CD4-positive, alpha-beta T cell treated with Interleukin-17A for 4 hours (primary cell): Measurements from ENCODE around the gene MRPL55.

Experiments
- DNase-seq: peaks from one replicate; pipeline ENCODE4 v3.0.0-alpha.2; 2020; ENCODE audit warnings: mixed read lengths

Gene MRPL55

GRCh38 chr1:228083871-228084278, 25.2 kb downstream of the MRPL55 start:
- DNase-seq = no peak

DNA sequence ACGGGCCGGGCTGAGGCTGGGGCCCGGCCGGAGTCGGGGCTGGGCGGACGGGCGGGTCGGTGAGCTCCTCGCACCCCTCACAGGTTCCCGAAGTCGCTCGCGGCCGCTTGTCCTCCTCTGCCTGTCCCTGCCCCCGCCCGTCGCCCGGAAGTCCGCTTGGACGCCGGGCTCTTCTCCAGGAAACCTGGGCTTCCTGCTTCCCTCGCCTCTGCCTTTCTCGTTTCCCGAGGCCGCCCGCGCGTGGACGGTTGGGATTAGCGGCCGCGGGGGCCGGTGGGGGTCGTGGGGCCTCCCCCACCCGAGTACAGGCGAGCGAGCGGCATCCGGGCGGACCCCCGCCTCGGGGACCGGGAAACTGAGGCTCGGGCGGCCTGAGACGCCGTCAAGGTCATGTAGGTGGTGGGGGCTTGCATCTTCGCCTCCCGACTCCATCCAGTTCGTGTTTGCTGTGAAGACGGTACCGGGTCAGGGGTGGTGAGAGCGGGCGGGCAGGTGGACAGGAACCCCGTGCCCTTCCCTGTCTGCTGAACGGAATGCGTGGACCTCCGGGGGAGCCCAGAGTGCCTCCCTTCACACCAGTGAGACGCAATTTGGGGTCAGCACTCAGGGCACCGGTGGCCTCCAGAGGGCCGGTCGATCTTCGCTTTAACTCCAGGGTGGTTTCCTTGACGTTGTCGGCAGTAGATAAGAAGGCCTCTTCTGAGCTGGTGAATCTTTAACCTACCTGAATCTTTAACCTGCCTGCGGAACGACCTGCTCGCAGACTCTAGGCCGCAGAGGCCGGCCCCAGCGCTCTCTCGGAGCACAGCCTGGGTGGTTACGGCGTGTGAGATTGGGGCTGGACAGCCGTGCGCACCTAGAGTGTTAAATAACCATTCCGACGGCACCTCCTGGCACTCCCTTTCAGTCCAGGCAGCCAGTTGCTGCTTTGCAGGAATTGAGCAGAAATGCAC, 25.9 kb downstream of the MRPL55 start:
- DNase-seq = peak; percentile 48

GRCh38 chr1:228082214-228082917, 26.7 kb downstream of the MRPL55 start, which contains the start of gene ARF1:
TSS of gene ARF1 (plus strand) at chr1:228082708. CDS start at chr1:228097115, 14,407 bp downstream.
- peak; percentile 93 for DNase-seq

DNA sequence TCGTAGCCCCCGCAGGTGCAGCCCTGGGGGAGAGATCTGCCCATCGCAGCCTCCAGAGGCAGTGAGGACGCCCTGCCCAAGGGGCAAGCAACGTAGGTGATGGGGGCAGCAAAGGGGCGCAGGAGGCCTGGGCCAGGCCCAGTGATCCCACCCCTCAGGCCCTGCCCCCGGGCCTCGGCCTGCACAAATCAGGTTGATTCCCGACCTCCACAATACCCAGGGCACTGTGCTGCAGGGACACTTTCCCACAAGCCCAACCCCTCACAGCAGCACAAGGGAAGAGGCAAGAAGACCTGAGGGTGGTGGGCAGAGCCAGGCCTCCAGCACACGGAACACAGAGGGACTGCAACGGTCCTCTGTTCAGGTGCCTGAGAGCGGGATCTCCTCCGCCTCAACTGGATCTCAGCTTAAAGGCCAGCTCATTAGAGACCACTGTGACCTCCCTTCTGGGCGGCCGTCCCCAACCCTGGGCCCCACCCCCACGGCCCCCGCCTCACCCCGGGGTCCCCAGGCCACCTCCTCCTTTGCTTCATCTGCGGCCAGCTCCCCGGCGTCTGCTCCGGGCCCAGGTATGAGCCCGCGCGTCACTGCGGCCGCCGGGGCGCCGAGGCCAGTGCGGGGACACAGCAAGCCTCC, 27.4 kb downstream of the MRPL55 start:
- no peak for DNase-seq

- no peak for DNase-seq
These were observed 28.0 kb downstream of the MRPL55 start for GRCh38 chr1:228081144-228081543.

- DNase-seq = no peak
These were observed 29.4 kb downstream of the MRPL55 start for GRCh38 chr1:228079601-228080263.

GRCh38 chr1:228079013-228079412, 30.1 kb downstream of the MRPL55 start:
- DNase-seq = no peak

DNA sequence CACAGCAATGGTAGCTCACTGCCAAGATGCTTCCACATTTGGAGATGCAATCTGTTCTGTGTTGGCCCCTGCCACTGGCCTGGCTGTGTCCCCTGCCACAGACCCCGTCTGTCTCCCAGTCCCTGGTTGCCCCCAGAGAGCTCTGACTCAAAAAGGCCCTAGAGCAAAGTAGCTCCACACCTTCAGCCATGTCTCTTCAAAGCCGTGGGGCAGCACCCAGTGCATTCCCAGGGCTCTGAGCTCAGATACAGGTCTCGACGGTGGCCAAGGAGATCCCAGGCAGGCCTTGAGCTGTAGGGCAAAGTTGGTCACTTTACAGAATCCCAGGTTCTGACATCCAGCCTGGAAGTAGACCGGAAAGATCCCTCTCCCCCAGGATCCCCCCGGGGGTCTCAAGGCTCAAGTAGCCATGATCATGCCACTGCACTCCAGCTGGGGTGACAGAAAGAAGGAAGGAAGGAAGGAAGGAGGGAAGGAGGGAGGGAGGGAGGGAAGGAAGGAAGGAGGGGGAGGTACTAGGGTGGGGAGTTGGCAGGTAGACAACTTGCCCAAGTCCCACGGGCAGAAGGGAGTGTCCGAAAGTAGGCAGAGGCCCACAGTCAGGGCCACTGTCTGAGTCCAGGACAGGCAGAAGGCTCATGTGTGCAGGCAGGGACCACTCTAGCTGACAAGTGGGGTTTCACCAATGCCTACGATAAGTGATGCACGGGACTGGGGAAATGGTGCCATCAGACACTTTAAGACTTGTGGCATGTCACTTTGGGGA, 31.4 kb downstream of the MRPL55 start:
- no peak for DNase-seq

GRCh38 chr1:228076796-228077430, 32.2 kb downstream of the MRPL55 start:
- DNase-seq = no peak

- DNase-seq = no peak
These were observed 33.3 kb downstream of the MRPL55 start for GRCh38 chr1:228075801-228076271.

GRCh38 chr1:228074954-228075730, 34.0 kb downstream of the MRPL55 start:
- no peak for DNase-seq

GRCh38 chr1:228073857-228074545, 35.1 kb downstream of the MRPL55 start:
- no peak for DNase-seq

DNA sequence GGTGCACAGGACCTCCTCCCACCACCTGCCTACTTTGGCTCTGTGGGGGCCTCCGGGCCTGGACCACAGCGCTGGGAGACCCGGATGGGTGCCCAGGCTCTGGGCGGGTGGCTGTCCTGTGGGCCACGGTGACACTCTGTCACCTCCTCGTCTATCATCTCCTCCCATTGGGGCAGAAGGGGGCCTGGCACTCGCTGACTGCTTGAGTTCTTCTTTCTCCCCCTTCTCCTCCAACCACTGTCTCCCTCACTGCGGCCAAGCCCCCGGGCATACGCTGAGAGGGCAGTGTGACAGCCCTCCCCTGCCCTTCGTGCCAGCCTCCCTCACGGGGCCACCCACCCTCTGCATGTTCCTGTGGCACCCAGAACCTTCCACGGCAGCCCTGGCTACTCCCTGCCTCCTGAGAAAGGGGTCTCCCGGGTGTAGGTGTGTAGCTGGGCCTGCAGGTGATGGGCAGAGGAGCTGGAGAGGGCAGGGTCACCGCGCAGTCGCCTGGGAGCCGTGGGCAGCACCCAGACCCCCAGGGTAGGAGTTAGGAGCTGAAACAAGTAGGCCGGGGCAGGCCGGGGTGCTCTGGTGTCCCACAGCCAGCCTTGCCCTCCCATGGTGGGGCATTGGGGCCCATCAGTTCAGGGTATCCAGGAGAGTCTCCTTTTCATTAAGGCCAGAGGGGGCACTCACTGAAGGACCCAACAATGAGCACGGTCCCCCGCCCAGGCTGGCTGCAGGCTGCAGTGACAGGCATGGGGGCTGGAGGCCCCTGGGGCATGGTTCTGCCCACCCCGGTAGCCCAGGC, 35.8 kb downstream of the MRPL55 start:
- no peak for DNase-seq

DNA sequence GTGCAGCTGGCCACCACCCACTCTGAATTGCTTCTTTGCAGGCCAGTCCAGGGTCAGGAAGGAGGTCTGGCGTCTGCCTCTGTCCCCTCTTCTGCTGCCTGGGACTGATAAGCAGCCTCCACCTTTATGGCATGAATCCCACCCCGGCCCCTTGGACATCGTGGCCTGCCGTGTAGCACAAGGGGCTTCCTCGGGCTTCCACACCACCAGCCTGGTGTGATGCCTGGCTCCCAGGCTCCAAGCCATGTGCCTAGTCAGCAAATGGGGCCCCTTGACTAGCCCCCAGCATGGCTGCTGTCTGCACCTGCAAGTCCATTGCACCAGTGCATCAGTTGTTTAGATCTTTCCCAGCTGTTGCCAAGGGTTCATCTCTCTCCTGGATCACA, 36.4 kb downstream of the MRPL55 start:
- DNase-seq = no peak

DNA sequence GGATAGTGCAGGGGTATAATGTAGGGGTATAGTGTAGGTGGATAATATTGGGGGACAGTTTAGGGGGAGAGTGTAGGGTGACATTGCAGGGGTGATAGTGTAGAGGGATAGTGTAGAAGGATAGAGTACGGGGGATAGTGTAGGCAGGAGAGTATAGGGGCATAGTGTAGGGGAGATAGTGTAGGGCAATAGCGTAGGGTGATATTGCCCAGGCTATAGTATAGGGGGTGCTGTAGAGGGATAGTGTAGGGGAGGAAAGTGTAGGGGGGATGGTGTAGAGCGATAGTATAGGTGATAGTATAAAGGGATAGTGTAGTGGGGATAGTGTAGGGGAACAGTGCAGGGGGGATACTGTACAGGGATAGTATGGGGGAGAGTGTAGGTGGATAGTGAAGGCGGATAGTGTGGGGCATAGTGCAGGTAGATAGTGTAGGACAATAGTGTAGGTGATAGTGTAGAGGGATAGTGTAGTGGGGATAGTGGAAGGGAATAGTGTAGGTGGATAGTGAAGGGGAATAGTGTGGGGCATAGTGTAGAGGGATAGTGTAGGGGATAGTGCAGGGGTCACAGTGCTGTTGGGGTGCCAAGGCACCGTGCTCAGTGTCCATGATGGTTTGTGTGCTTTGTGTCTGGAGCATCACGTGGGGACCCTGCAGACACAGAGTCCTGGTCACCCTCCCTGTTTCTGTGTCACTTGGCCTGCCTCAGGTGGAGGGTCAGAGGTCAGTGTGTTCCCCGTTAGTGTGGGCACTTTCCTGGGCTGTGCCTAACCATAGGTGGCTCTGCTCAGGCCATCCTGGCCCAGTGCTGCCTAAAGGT, 37.1 kb downstream of the MRPL55 start:
- DNase-seq = no peak

- DNase-seq = no peak
These were observed 38.2 kb downstream of the MRPL55 start for GRCh38 chr1:228070851-228071250.

DNA sequence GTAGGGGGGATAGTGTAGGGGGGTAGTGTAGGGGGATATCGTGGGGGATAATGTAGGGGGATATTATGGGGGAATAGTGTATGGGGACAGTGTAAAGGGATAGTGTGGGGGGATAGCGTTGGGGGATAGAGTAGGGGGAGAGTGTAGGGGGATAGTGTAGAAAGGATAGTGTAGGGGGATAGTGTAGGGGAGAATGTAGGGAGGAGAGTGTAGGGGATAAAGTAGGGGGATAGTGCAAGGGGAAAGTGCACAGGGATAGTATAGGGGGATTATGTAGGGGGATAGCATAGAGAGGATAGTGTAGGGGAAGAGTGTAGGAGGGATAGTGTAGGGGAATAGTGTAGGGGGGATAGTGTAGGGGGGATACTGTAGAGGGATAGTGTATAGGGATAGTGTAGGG, 38.9 kb downstream of the MRPL55 start:
- no peak for DNase-seq

DNA sequence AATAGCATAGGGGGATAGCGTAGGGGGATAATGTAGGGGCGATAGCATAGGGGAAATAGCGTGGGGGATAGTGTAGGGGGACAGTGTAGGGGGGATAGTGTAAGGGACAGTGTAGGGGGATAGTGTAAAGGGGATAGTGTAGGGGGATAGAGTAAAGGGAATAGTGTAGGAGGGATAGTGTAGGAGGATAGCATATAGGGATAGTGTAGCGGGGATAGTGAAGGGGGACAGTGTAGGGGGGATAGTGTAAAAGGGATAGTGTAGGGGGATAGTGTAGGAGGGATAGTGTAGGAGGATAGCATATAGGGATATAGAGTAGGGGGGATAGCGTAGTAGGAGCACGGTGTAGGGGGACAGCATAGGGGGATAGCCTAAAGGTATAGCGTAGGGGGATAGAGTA, 40.7 kb downstream of the MRPL55 start:
- no peak for DNase-seq
